Neural cell (in vitro differentiated cells): ENCODE measurements around the gene METTL9. TPM values are rescaled to one million over a fixed set of nuclear protein-coding genes. Genes with fewer than 3 reads are reported as not detected.

Experiments used
- H2AFZ ChIP-seq: fragments of 200-600, 300-800 bp; sonication (generic), shearing (Covaris generic); 2 replicates; pipeline ENCODE4 v1.6.0; 2014; ENCODE audit warnings: low read depth, mild to moderate bottlenecking, antibody characterized with exemption, low read length, moderate library complexity
- H3F3A ChIP-seq: fragments of 200-600 bp; shearing (Covaris generic); 2 replicates; pipeline ENCODE4 v1.6.1; 2016; ENCODE audit warnings: mild to moderate bottlenecking, moderate library complexity, mixed read lengths, antibody characterized with exemption, low read length; ENCODE audit not compliant: insufficient read depth, poor library complexity, severe bottlenecking
- H3K27ac ChIP-seq: fragments of 200-600, 300-800 bp; sonication (generic), shearing (Covaris generic); 2 replicates; pipeline ENCODE4 v1.5.1; 2014; ENCODE audit warnings: mild to moderate bottlenecking, low read length, moderate library complexity
- H3K27me3 ChIP-seq: fragments of 300-800, 200-600 bp; sonication (generic), shearing (Covaris generic); 2 replicates; pipeline ENCODE4 v1.6.0; 2014; ENCODE audit warnings: mild to moderate bottlenecking, low read depth, low read length, moderate library complexity; ENCODE audit not compliant: insufficient read depth
- H3K36me3 ChIP-seq: fragments of 300-800, 200-600 bp; sonication (generic), shearing (Covaris generic); 2 replicates; pipeline ENCODE4 v1.5.1; 2014; ENCODE audit warnings: mild to moderate bottlenecking, antibody characterized with exemption, low read length, moderate library complexity; ENCODE audit not compliant: insufficient read depth
- H3K4me2 ChIP-seq: fragments of 300-800, 200-600 bp; sonication (generic), shearing (Covaris generic); 2 replicates; pipeline ENCODE4 v1.6.0; 2014; ENCODE audit warnings: mild to moderate bottlenecking, low read length
- H3K4me3 ChIP-seq: fragments of 300-800, 200-600 bp; sonication (generic), shearing (Covaris generic); 2 replicates; pipeline ENCODE4 v1.5.1; 2014; ENCODE audit warnings: mild to moderate bottlenecking, low read length, moderate library complexity
- H3K79me2 ChIP-seq: fragments of 200-600 bp; shearing (Covaris generic); replicated peaks from 2 replicates; pipeline ENCODE4 v1.6.0; 2014; ENCODE audit warnings: mild to moderate bottlenecking, low read length, moderate library complexity; ENCODE audit not compliant: insufficient read depth
- H3K9ac ChIP-seq: fragments of 300-800, 200-600 bp; sonication (generic), shearing (Covaris generic); 2 replicates; pipeline ENCODE4 v1.6.1; 2016; ENCODE audit warnings: mild to moderate bottlenecking, low read length, mixed read lengths
- H3K9me2 ChIP-seq: fragments of 200-600 bp; shearing (Covaris generic); 2 replicates; pipeline ENCODE4 v1.6.1; 2016; ENCODE audit warnings: mild to moderate bottlenecking, low read length, mixed read lengths; ENCODE audit not compliant: insufficient read depth
- H3K9me3 ChIP-seq: fragments of 200-600, 300-800 bp; sonication (generic), shearing (Covaris generic); 2 replicates; pipeline ENCODE4 v1.6.1; 2016; ENCODE audit warnings: mild to moderate bottlenecking, mixed run types, low read length, moderate library complexity, mixed read lengths
- H4K20me1 ChIP-seq: fragments of 200-600 bp; shearing (Covaris generic); 2 replicates; pipeline ENCODE4 v1.6.1; 2016; ENCODE audit warnings: mild to moderate bottlenecking, mixed run types; ENCODE audit not compliant: insufficient read depth
- CTCF ChIP-seq: fragments of 450-650 bp; IDR thresholded peaks from 2 replicates; pipeline ENCODE4 v1.5.1; 2014; ENCODE audit warnings: antibody characterized with exemption, mild to moderate bottlenecking, moderate library complexity; ENCODE audit not compliant: poor library complexity, severe bottlenecking
- EP300 ChIP-seq: fragments of 450-650 bp; conservative IDR thresholded peaks from 2 replicates; pipeline ENCODE4 v1.6.1; 2014; ENCODE audit warnings: antibody characterized with exemption, mild to moderate bottlenecking, moderate library complexity; ENCODE audit not compliant: poor library complexity, severe bottlenecking
- MXI1 ChIP-seq: fragments of 450-650 bp; conservative IDR thresholded peaks from 2 replicates; pipeline ENCODE4 v1.6.1; 2014; ENCODE audit warnings: antibody characterized with exemption, mild to moderate bottlenecking; ENCODE audit not compliant: poor library complexity, severe bottlenecking
- POLR2AphosphoS5 ChIP-seq: IDR thresholded peaks from 2 replicates; pipeline ENCODE4 v1.6.1; 2012
- RAD21 ChIP-seq: fragments of 450-650 bp; conservative IDR thresholded peaks from 2 replicates; pipeline ENCODE4 v1.6.1; 2014; ENCODE audit warnings: antibody characterized with exemption, mild to moderate bottlenecking, moderate library complexity
- REST ChIP-seq: IDR thresholded peaks from 2 replicates; pipeline ENCODE4 v1.6.1; 2012; ENCODE audit warnings: borderline replicate concordance
- SMC3 ChIP-seq: fragments of 450-650 bp; conservative IDR thresholded peaks from 2 replicates; pipeline ENCODE4 v1.6.1; 2014; ENCODE audit warnings: antibody characterized with exemption, mild to moderate bottlenecking, moderate library complexity; ENCODE audit not compliant: poor library complexity
- TAF1 ChIP-seq: IDR thresholded peaks from 2 replicates; pipeline ENCODE4 v1.6.1; 2012; ENCODE audit warnings: low read depth
- polyA plus RNA-seq: library from polyadenylated mRNA; depleted of rRNA; stranded (reverse); fragments of >200 nt; gene quantifications from 2 replicates; pipeline ENCODE4 v1.2.3, GENCODE V29; 2014

METTL9 gene
- polyA plus RNA-seq, 1 donor from 2014 or later, result 483 TPM

GRCh38 chr16:21651515-21651914 lies 52.1 kb downstream of the METTL9 start:
- H3K27ac ChIP-seq, result no peak overlapping the region
- no peak overlapping the region for H3K4me2 ChIP-seq
- peaks cover 10% of the 10 kb centered on the region for H3K36me3 ChIP-seq
- TF ChIP-seq TAF1 (no peak), POLR2AphosphoS5 (no peak)
- no peaks in the 10 kb centered on the region for H3K9me3 ChIP-seq
- no peaks in the 10 kb centered on the region for H3K9me2 ChIP-seq
- H3K79me2 ChIP-seq, result no peaks in the 10 kb centered on the region
- no peak overlapping the region for H3K4me3 ChIP-seq
- no peaks in the 10 kb centered on the region for H3K27me3 ChIP-seq
- no peak overlapping the region for H3K9ac ChIP-seq
- no peaks in the 10 kb centered on the region for H3F3A ChIP-seq
- H4K20me1 ChIP-seq, result no peaks in the 10 kb centered on the region
- H2AFZ ChIP-seq, result no peak overlapping the region

- Histone ChIP-seq H3F3A (no peaks in the 10 kb centered on the region), H2AFZ (no peak within 1 kb of the TSS), H3K9me2 (no peaks in the 10 kb centered on the region), H3K36me3 (peaks cover 13% of the 10 kb centered on the region), H3K79me2 (no peaks in the 10 kb centered on the region), H3K9ac (no peak within 1 kb of the TSS), H3K4me3 (no peak within 1 kb of the TSS), H3K27ac (no peak within 1 kb of the TSS), H4K20me1 (no peaks in the 10 kb centered on the region), H3K9me3 (no peaks in the 10 kb centered on the region), H3K27me3 (no peaks in the 10 kb centered on the region), H3K4me2 (no peak within 1 kb of the TSS)
- no peak for TF ChIP-seq CTCF
- no peak for TF ChIP-seq SMC3
- no peak for TF ChIP-seq EP300
- TF ChIP-seq MXI1, result no peak
- no peak for TF ChIP-seq RAD21
- TF ChIP-seq REST, result no peak
- no peak for TF ChIP-seq TAF1
Observed at GRCh38 chr16:21652453-21652852, 53.1 kb downstream of the METTL9 start, which contains the start of gene IGSF6. Gene IGSF6, minus strand, starts transcription at chr16:21652608. Its CDS starts 10 bp downstream, at chr16:21652598.

- Histone ChIP-seq H3K9me2 (no peaks in the 10 kb centered on the region), H3K79me2 (no peaks in the 10 kb centered on the region), H3K27ac (no peak overlapping the region), H3K36me3 (peaks cover 13% of the 10 kb centered on the region), H3K9me3 (no peaks in the 10 kb centered on the region), H4K20me1 (no peaks in the 10 kb centered on the region), H3K9ac (no peak overlapping the region), H3F3A (no peaks in the 10 kb centered on the region), H3K4me3 (no peak overlapping the region), H2AFZ (no peak overlapping the region), H3K27me3 (no peaks in the 10 kb centered on the region), H3K4me2 (no peak overlapping the region)
- TF ChIP-seq CTCF (no peak), REST (no peak), MXI1 (no peak)
Observed at GRCh38 chr16:21653571-21653970, 54.2 kb downstream of the METTL9 start.
